Left forelimb (tissue), 1 donor: ENCODE data around the gene CARS1.
A peak's percentile ranks its signal among the peaks of the same experiment; 100 is the strongest.

Experiments used
- DNase-seq: peaks from one replicate; pipeline ENCODE4 v3.0.0-alpha.2; 2018; ENCODE audit warnings: low spot score

CARS1 gene

DNA sequence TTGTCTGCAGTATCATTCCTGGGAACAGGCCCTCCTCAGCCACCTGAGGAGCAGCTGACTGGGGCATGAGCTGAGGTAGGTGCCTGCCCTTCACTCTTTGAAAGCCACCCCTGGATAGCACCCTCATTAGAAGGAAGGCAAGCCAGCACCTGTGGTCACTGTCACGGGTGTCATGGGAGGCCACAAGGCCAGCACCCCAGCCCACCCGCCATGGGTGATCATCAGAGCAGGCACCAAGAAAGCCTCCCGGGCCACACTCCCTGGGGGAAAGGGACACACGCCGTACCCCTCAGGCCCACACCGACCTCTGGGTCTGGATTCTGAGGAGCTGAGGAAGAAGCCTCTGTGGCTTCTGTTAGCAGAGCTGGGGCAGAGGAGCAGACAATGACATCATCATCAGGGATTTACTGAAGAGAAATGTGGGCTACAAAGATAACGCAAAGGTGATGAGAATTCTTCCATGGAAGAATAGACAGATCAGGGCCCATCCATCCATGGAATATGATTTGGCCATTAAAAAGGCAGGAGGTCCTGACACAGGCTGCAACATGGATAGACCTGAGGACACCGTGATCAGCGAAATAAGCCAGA lies 48.4 kb downstream of the CARS1 start:
- DNase-seq: no peak

DNA sequence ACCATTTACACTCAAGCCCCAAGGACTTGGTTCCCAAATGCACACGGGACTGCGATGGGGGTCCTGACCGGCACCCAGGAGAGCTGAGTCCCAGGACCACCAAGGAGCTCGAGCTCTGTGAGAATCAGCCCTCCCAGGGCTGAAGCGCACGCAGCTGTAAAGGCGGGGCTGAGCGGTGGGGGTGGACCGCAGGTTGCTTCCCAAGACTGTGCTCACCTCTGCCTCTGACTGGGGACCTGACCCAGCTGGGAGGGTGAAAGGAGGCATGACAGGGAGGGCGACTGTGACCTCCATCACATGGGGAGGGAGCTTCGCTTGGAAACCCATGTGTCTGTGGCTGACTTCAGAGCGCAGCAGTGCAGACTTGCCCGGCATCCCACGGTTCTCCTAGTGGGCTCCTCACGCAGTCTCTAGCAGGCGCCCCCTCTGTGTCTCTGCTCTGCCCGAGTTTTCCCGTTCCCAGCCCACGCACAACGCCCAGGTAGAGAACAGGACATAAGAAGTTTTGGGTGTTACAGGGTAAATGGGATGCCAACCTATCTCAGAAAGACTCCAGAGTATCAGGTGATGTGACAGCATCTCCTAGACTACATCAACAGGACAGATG lies 49.7 kb downstream of the CARS1 start:
- no peak for DNase-seq

- no peak for DNase-seq
Observed at GRCh38 chr11:3006505-3007260, 50.5 kb downstream of the CARS1 start.

- no peak for DNase-seq
Observed at GRCh38 chr11:3004481-3004880, 52.7 kb downstream of the CARS1 start.

DNA sequence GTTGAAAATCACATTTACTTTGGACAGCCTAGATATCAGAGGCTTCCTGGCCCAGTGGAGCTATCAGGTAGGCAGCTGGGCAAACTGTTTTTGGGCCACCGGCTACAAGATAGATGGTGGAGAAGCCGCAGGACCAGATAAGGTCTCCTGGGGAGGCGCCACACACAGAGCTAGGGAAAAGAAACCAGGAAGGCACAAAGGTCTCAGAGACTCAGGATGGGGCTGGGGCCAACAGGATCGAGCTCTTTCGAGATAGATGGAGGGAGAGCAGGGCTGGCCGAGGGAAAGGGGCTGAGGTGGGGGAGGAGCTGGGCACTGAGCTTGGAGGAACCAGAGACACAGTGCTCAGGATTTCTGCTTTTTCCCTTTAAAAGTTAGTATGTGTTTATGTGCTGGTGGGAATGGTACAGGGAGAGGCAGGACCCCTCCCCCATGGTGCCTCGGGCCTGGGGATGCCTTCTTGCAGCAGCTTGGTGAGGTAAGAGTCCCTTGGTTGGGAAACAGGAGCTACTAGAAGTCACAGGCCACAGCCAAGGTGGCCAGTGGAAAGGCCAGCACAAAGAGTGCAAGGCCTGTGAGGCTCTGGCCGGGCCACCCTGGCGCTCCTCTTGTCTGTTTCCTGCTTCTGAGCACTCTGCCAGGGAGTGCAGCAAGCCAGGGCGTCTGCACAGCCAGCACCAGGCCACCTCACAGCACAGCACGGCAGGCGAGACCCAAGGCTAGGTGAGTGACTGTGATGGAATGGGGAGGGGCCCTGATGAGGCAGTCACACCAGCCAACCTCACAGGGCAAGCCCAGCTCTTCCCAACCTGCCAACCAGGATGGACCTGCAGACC lies 53.6 kb downstream of the CARS1 start:
- DNase-seq: peak; percentile 48

DNA sequence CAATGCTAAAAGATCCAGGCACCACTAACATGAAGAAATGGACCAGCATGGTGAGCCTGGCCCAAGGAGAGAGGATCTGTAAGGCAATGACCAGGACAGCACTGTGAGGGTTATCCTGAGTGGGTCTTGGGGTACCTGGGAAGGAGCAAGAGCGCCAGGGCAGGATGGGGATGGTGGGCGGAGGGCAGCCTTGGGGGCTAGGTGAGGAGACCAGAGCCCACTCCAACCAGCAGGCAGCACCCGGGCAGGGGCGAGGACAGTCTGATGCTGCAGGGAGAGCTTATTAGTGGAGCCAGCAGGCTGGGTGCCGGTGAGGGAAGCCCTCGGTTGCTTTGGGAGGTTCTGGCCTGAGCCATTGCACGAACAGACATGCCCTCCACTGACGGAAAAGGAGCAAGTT lies 54.4 kb downstream of the CARS1 start:
- DNase-seq: peak; percentile 46

DNA sequence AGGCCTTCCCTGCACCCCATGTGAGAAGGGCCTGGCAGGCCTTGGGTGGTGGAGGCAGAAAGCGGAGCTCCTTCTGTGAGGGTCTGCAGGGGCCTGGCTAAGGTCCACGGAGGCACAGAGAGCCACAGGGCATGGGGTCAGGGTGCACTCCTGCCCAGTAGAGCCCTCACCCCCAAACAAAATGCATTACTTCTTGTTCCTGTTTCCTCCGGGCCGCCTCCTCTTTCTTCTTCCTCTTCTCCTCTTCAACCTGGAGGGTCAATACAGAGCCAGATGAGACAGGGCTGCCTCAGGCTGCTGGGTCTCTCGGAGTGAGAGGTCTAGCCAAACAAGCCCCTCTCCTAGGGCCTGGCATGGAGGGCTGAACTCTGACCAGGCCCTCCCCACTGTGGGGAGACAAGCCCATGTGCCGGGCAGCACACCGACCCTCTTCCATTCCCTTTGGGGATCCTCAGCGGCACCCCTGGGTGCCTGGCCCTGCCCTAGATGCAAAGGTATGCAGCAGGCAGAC lies 54.8 kb downstream of the CARS1 start:
- peak; percentile 53 for DNase-seq

GRCh38 chr11:3001496-3001895 lies 55.7 kb downstream of the CARS1 start:
- DNase-seq: peak; percentile 53

DNA sequence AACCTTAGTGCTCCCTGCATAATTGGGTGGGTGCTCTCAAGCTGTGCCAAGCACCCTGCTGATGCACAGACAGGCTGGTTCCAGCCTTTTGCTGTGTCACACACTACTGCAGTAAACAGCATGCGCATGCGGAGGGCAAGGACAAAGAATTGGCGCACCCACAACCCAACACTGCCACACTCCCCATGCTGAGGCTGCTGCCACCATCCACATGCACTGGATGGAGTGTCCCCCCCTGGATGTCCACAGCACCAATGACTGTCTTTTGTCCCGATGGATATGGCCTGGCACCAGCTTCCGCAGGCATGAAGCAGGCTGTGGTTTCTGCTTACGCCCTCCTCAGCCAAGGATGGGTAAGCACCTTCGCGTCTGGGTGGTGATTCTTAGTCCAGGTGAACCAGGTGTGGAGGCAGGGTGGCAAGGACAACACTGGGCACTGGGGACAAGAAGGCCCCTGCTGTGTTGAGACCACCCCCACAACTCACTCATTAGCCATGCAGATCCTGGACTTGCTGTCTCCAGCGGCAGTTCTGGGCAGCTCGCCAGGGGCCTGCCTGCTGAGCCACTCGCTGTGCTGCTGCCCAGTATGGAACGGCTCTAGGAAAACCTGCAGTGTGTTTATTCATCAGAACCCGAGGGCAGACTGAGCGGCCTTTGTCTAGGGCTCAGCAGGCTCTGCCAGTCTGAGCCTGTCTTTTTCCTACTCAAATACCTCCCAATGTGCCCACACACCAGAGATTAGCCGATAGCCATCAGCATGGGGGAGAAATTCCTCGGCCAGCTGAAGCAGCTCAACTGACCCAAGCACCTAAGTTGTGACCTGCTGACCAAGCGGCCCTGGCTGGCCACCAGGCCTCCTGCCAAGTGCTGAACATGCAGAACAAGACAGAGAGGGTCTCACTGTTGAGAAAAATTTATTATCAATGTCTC lies 56.9 kb downstream of the CARS1 start:
- DNase-seq: peak; percentile 68

GRCh38 chr11:2999464-2999998 lies 57.7 kb downstream of the CARS1 start:
- peak; percentile 51 for DNase-seq

DNA sequence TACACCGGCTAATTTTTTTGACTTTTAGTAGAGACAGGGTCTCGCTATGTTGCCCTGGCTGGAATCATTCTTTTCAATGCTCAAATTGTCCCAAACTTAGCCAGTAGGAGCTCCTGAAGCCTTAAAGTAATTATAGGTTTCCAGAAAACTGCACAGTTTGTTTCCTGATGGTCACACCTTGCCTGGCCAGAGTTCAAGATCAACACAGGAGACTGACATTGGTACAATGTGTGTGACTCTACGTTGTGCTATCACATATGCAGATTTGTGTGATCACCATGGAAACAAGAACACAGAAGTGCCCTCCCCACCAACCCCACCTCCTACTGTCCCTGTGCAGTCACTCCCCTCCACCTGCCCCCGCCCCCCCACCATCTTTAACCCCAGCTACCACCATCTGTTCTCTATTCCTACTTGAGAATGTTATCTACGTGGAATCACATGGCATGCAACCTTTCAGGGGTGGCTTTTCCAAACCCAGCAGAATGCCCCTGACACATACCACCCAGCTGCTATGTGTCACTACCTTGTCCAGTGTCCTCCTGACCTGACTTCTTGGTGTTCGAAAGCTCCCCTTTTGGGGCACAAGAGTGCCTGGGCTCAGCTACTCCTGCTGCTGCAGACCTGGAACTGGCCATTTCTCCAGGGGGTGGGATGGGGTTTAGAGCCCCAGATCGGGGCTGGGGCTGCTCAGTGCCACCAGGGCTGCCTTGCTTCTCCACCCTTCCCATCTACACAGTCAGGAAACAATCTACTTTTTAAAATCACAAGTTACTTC lies 59.0 kb downstream of the CARS1 start:
- DNase-seq: peak; percentile 18

DNA sequence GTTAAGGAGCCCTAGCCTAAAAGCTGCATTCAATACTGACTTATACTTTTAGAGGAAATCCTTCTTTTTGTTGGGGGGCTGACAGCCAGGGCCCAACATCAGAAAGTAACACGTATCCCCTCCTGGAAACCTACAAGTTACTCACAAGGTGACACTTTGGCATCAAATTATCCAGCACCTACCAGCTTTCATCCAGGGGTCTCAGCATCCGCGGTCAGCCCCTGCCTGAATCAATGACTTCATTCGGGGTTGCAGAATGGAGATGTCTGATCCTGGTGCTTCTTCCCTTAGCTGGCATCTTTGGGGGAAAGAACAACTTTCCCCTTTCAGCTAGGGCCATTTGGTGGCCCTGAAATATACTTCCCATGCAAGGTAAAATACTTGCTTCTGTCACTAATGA lies 59.8 kb downstream of the CARS1 start:
- peak; percentile 50 for DNase-seq

- peak; percentile 3 for DNase-seq
Observed at GRCh38 chr11:2996976-2997375, 60.2 kb downstream of the CARS1 start.

GRCh38 chr11:2995893-2996554 lies 61.2 kb downstream of the CARS1 start:
- peak; percentile 56 for DNase-seq

GRCh38 chr11:2995031-2995561 lies 62.1 kb downstream of the CARS1 start:
- DNase-seq: peak; percentile 54

- DNase-seq: peak; percentile 11
Observed at GRCh38 chr11:2994336-2994730, 62.9 kb downstream of the CARS1 start.

GRCh38 chr11:2992997-2993325 lies 64.3 kb downstream of the CARS1 start:
- no peak for DNase-seq

- peak; percentile 96 for DNase-seq
Observed at GRCh38 chr11:2992234-2992996, 64.8 kb downstream of the CARS1 start, which contains the start of gene NAP1L4. Gene NAP1L4 (minus strand): TSS chr11:2992329. CDS start chr11:2979220, 13,109 bp downstream.
